ENCODE measurements around the gene SLC28A1. TPM values are rescaled to one million over a fixed set of nuclear protein-coding genes. Genes with fewer than 3 reads are reported as not detected.
A peak's percentile ranks its signal among the peaks of the same experiment; 100 is the strongest.

The SLC28A1 gene
- total and polyA plus RNA-seq, 2 of the 4 experiments (the other 2 are of a cell fraction): not detected

DNA sequence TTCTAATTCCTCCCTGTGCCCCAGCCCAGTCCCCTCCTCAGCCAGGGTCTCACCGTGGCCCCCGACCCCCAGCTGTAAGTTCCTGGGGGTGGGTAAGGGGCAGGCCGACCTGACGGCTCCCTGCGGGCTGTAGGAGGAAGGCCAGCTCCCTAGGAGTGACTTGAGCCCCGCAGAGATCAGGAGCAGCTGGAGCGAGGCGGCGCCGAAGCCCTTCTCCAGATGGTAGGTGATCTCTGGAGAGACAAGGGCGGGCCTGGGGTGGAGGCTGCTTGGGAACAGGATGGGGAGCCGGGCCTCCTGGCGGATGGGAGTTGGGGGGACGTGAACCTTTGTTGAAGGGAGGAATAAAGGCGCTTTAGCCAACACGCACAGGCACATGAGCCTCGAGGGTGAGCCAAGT, 4.2 kb downstream of the SLC28A1 start:
- no peak overlapping the region for H2AK9ac ChIP-seq (replicated peaks; ENCODE audit: low read depth, low read length, poor library complexity)
- H3K79me1 ChIP-seq (ENCODE audit: low read depth in 1 of 2, low read length in 2 of 2): no peaks in the 10 kb centered on the region
- no peak overlapping the region for H3K4me3 ChIP-seq (ENCODE audit: insufficient read depth, low read depth, low read length)
- H3K36me3 ChIP-seq (ENCODE audit: control insufficient read depth, insufficient read depth, low read length): no peaks in the 10 kb centered on the region
- H3K27ac ChIP-seq (ENCODE audit: insufficient read depth, low read length): no peak overlapping the region
- no peaks in the 10 kb centered on the region for H3K4me1 ChIP-seq (ENCODE audit: control insufficient read depth, insufficient read depth, low read length)
- TF ChIP-seq RCOR1 (IDR thresholded peaks at IDR 0.05; ENCODE audit: insufficient replicate concordance, low read length): no peak
- TF ChIP-seq, protein P1, sequence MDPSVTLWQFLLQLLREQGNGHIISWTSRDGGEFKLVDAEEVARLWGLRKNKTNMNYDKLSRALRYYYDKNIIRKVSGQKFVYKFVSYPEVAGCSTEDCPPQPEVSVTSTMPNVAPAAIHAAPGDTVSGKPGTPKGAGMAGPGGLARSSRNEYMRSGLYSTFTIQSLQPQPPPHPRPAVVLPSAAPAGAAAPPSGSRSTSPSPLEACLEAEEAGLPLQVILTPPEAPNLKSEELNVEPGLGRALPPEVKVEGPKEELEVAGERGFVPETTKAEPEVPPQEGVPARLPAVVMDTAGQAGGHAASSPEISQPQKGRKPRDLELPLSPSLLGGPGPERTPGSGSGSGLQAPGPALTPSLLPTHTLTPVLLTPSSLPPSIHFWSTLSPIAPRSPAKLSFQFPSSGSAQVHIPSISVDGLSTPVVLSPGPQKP (IDR thresholded peaks at IDR 0.05; ENCODE audit: borderline replicate concordance, low read depth, low read length): no peak
- no peak for TF ChIP-seq BHLHE40 (IDR thresholded peaks at IDR 0.05; ENCODE audit: low read depth, low read length)
- TF ChIP-seq FOS (IDR thresholded peaks at IDR 0.05; ENCODE audit: low read depth, low read length): no peak
- no peak for TF ChIP-seq CHD1 (IDR thresholded peaks at IDR 0.05; ENCODE audit: low read depth, low read length)
- no peak for TF ChIP-seq MAZ (IDR thresholded peaks at IDR 0.05; ENCODE audit: borderline replicate concordance, low read depth, low read length)
- TF ChIP-seq MXI1 (IDR thresholded peaks at IDR 0.05; ENCODE audit: borderline replicate concordance, low read depth, low read length): no peak
- no peak overlapping the region for H2BK20ac ChIP-seq (ENCODE audit: low read depth, low read length)
- BruUV-seq (replicated peaks): no TSS peak
- H4K91ac ChIP-seq (ENCODE audit: insufficient read depth, low read depth, low read length): no peak overlapping the region
- no peaks in the 10 kb centered on the region for H3K9me3 ChIP-seq (ENCODE audit: control insufficient read depth, insufficient read depth, low read length)
- intact Hi-C loops (cut with micrococcal nuclease): no loop called here
- H3K27me3 ChIP-seq (ENCODE audit: control insufficient read depth, insufficient read depth, low read length): peaks cover 38% of the 10 kb centered on the region
- no peak overlapping the region for H3K4ac ChIP-seq (ENCODE audit: low read depth, low read length)
- in situ Hi-C loops (cut with MboI; ENCODE audit: low sequenced_read_pairs): no loop called here
- no peak overlapping the region for H3K18ac ChIP-seq (ENCODE audit: low read depth, low read length)
- no peak overlapping the region for H3K56ac ChIP-seq (ENCODE audit: extremely low read depth, insufficient read depth, low read length)
- H2BK5ac ChIP-seq (ENCODE audit: low read depth, low read length, poor library complexity, severe bottlenecking): no peak overlapping the region
- DNase-seq: no peak
- H4K5ac ChIP-seq (ENCODE audit: low read depth, low read length): no peak overlapping the region
- H3K4me2 ChIP-seq (ENCODE audit: low read depth, low read length): no peak overlapping the region
- CTCF ChIA-PET: interaction anchor here (1.2 kb wide), 1 partner anchor 10 kb away, joined by 3 read pairs; no protein-coding TSS in a partner anchor
- no peak overlapping the region for H2BK120ac ChIP-seq (ENCODE audit: low read depth, low read length)
- H3K9me1 ChIP-seq (ENCODE audit: insufficient read depth, low read length): no peaks in the 10 kb centered on the region
- dilution Hi-C loops (cut with HindIII; ENCODE audit: low sequenced_read_pairs, unreplicated experiment): no loop called here
- no peaks in the 10 kb centered on the region for H4K20me1 ChIP-seq (ENCODE audit: insufficient read depth, low read length)
- ATAC-seq (ENCODE audit: low read depth): no peak
- H3K23ac ChIP-seq (ENCODE audit: low read depth, low read length): no peak overlapping the region
- H3K9ac ChIP-seq (ENCODE audit: low read depth, low read length): no peak overlapping the region
- H2AK5ac ChIP-seq (ENCODE audit: low read depth, low read length): no peak overlapping the region
- no peak overlapping the region for H4K8ac ChIP-seq (ENCODE audit: low read depth in 2 of 2, low read length in 2 of 2)
- H2BK15ac ChIP-seq (ENCODE audit: low read depth, low read length): no peak overlapping the region
- H3K14ac ChIP-seq (replicated peaks; ENCODE audit: low read depth, low read length): no peak overlapping the region
- WGBS, 2 experiments (ENCODE audit: extremely low coverage in 2 of 2, insufficient read length in 1 of 2): 45% methylated on average over 8 of the region's 17 CpGs; no CpG with 5 or more reads in 1 of the 2 experiments
- H2AFZ ChIP-seq (replicated peaks; ENCODE audit: low read length, poor library complexity): peak overlapping the region; percentile 43
- POLR2A ChIA-PET (ENCODE audit: unreplicated experiment): no interaction called here
